H1 (cell line): ENCODE data around the gene GP1BB. TPM values are rescaled to one million over a fixed set of nuclear protein-coding genes. Genes with fewer than 3 reads are reported as not detected.

ENCODE experiments used
- CTCF ChIA-PET: fragments of 300-600 bp; sonication (Branson Sonifier 250); formaldehyde crosslinking; loops from one replicate; lab custom pipeline; 2021; ENCODE audit not compliant: partially characterized antibody; lab: Charles Lee
- POLR2A ChIA-PET: fragments of 300-600 bp; sonication (Branson Sonifier 250); formaldehyde crosslinking; loops from one replicate; lab custom pipeline; 2021; ENCODE audit warnings: inconsistent platforms; ENCODE audit not compliant: partially characterized antibody; lab: Charles Lee
- DNase-seq, 2 experiments: peaks; one replicate each; pipeline versions ENCODE4 v3.0.0 to v3.0.0-alpha.2; 2010 to 2022; ENCODE audit warnings: low spot score in 2 of 2, low read depth in 1 of 2, mixed read lengths in 1 of 2
- FAIRE-seq: peaks from 2 replicates; lab custom pipeline; 2011; peaks lifted over from hg19 to GRCh38; lab: Jason Lieb, UNC
- H2AFZ ChIP-seq: 2 replicates; pipeline ENCODE4 v1.8.1; 2012; ENCODE audit warnings: low read length, inconsistent platforms
- H2AK5ac ChIP-seq: 2 replicates; pipeline ENCODE4 v1.6.1; 2013; ENCODE audit warnings: low read depth, low read length
- H2BK120ac ChIP-seq: replicated peaks from 2 replicates; pipeline ENCODE3; 2013; ENCODE audit warnings: low read depth, low read length, inconsistent platforms
- H2BK12ac ChIP-seq: 2 replicates; pipeline ENCODE4 v1.6.1; 2013; ENCODE audit warnings: low read depth, low read length
- H2BK15ac ChIP-seq: 2 replicates; pipeline ENCODE4 v1.6.1; 2013; ENCODE audit warnings: low read length
- H2BK20ac ChIP-seq: 2 replicates; pipeline ENCODE4 v1.6.1; 2013; ENCODE audit warnings: low read length
- H2BK5ac ChIP-seq: 2 replicates; pipeline ENCODE4 v1.6.1; 2013; ENCODE audit warnings: low read depth, low read length
- H3K14ac ChIP-seq: 2 replicates; pipeline ENCODE4 v1.6.1; 2013; ENCODE audit warnings: inconsistent platforms; ENCODE audit not compliant: insufficient read length
- H3K18ac ChIP-seq: 2 replicates; pipeline ENCODE4 v1.6.1; 2013; ENCODE audit warnings: low read length; ENCODE audit errors: extremely low read depth
- H3K23ac ChIP-seq: 2 replicates; pipeline ENCODE4 v1.6.1; 2013; ENCODE audit warnings: inconsistent platforms; ENCODE audit not compliant: insufficient read length
- H3K23me2 ChIP-seq: 2 replicates; pipeline ENCODE4 v1.6.1; 2013; ENCODE audit warnings: low read depth, low read length
- H3K27ac ChIP-seq: 2 replicates; pipeline ENCODE4 v1.6.1; 2011; ENCODE audit warnings: low read depth, low read length, inconsistent platforms
- H3K27me3 ChIP-seq, 4 experiments: replicated peaks in 1 of 4; 1 replicate in 1 of 4; 2 replicates in 3 of 4; pipeline versions ENCODE4 v1.6.1 to v1.8.1; 2011 to 2013; ENCODE audit warnings: low read length in 3 of 4, mild to moderate bottlenecking in 3 of 4, inconsistent platforms in 2 of 4, mixed read lengths in 2 of 4, moderate library complexity in 1 of 4; ENCODE audit not compliant: control insufficient read depth in 3 of 4, insufficient read depth in 3 of 4; ENCODE audit errors: extremely low read depth in 1 of 4
- H3K36me3 ChIP-seq, 4 experiments: 2 replicates each; pipeline versions ENCODE4 v1.6.1 to v1.8.1; 2011 to 2013; ENCODE audit warnings: mild to moderate bottlenecking in 4 of 4, low read length in 3 of 4, moderate library complexity in 2 of 4, control low read depth in 1 of 4, inconsistent platforms in 1 of 4; ENCODE audit not compliant: insufficient read depth in 4 of 4, control insufficient read depth in 2 of 4
- H3K4ac ChIP-seq: replicated peaks from 2 replicates; pipeline ENCODE3; 2013; ENCODE audit warnings: low read length, low read depth, mixed read lengths, inconsistent platforms; ENCODE audit not compliant: insufficient read length
- H3K4me1 ChIP-seq, 4 experiments: replicated peaks in 1 of 4; 1 replicate in 1 of 4; 2 replicates in 3 of 4; pipeline versions ENCODE4 v1.6.1 to v1.8.1; 2011 to 2013; ENCODE audit warnings: low read length in 3 of 4, inconsistent platforms in 2 of 4, mixed read lengths in 1 of 4; ENCODE audit not compliant: insufficient read depth in 4 of 4, control insufficient read depth in 3 of 4
- H3K4me2 ChIP-seq, 2 experiments: 2 replicates each; pipeline versions ENCODE4 v1.6.1 to v1.8.1; 2011 to 2013; ENCODE audit warnings: low read depth in 2 of 2, low read length in 2 of 2, control low read depth in 1 of 2, inconsistent platforms in 1 of 2, mild to moderate bottlenecking in 1 of 2; ENCODE audit not compliant: insufficient read depth in 1 of 2
- H3K4me3 ChIP-seq, 4 experiments: fragments of 200-600, 300-600 bp in 1 of 4; sonication (generic), shearing (Covaris generic), sonication (Bioruptor Twin) in 1 of 4; 2 replicates each; pipeline versions ENCODE4 v1.5.1 to v1.8.1; 2011 to 2016; ENCODE audit warnings: low read length in 4 of 4, low read depth in 3 of 4, control low read depth in 2 of 4, inconsistent platforms in 2 of 4, mild to moderate bottlenecking in 2 of 4, mixed read lengths in 1 of 4, moderate library complexity in 1 of 4; ENCODE audit not compliant: insufficient read depth in 2 of 4; ENCODE audit errors: extremely low read depth in 1 of 4
- H3K56ac ChIP-seq: replicated peaks from 2 replicates; pipeline ENCODE3; 2013; ENCODE audit warnings: low read depth, mild to moderate bottlenecking, mixed read lengths, low read length, inconsistent platforms; ENCODE audit not compliant: insufficient read length
- H3K79me1 ChIP-seq: 2 replicates; pipeline ENCODE4 v1.6.1; 2013; ENCODE audit warnings: low read depth, low read length, control low read depth
- H3K79me2 ChIP-seq, 2 experiments: 2 replicates each; pipeline versions ENCODE4 v1.6.1 to v1.8.1; 2012 to 2013; ENCODE audit warnings: low read length in 2 of 2, mild to moderate bottlenecking in 2 of 2, inconsistent platforms in 1 of 2; ENCODE audit not compliant: insufficient read depth in 2 of 2, control insufficient read depth in 1 of 2
- H3K9ac ChIP-seq, 4 experiments: replicated peaks in 1 of 4; 1 replicate in 1 of 4; 2 replicates in 3 of 4; pipeline versions ENCODE4 v1.6.1 to v1.8.1; 2011 to 2013; ENCODE audit warnings: low read depth in 3 of 4, low read length in 3 of 4, control low read depth in 2 of 4, mild to moderate bottlenecking in 2 of 4, moderate library complexity in 2 of 4, inconsistent platforms in 1 of 4; ENCODE audit errors: extremely low read depth in 1 of 4
- H3K9me3 ChIP-seq, 2 experiments: 2 replicates each; pipeline versions ENCODE4 v1.6.1 to v1.8.1; 2012 to 2013; ENCODE audit warnings: mild to moderate bottlenecking in 2 of 2, moderate library complexity in 2 of 2, control low read depth in 1 of 2, inconsistent platforms in 1 of 2, low read depth in 1 of 2, low read length in 1 of 2, mixed read lengths in 1 of 2; ENCODE audit not compliant: insufficient read depth in 2 of 2
- H4K20me1 ChIP-seq, 2 experiments: replicated peaks in 1 of 2; 2 replicates each; pipeline versions ENCODE3 to v1.8.1; 2011 to 2013; ENCODE audit warnings: inconsistent platforms in 2 of 2, low read length in 2 of 2, mild to moderate bottlenecking in 1 of 2; ENCODE audit not compliant: insufficient read depth in 2 of 2, control insufficient read depth in 1 of 2
- H4K5ac ChIP-seq: 2 replicates; pipeline ENCODE4 v1.6.1; 2013; ENCODE audit warnings: low read length, low read depth, mixed read lengths, inconsistent platforms; ENCODE audit not compliant: insufficient read length
- H4K8ac ChIP-seq: 2 replicates; pipeline ENCODE4 v1.8.0; 2013; ENCODE audit warnings: mild to moderate bottlenecking, moderate library complexity, low read length, inconsistent platforms; ENCODE audit not compliant: insufficient read depth; ENCODE audit errors: extremely low read depth
- H4K91ac ChIP-seq: replicated peaks from 2 replicates; pipeline ENCODE3; 2013; ENCODE audit warnings: low read length, mixed read lengths, inconsistent platforms; ENCODE audit not compliant: insufficient read length
- CREB1 ChIP-seq: IDR thresholded peaks from 2 replicates; pipeline ENCODE4 v1.6.1; 2012; ENCODE audit warnings: inconsistent platforms
- NRF1 ChIP-seq: IDR thresholded peaks from 2 replicates; pipeline ENCODE4 v1.6.1; 2011; ENCODE audit warnings: mild to moderate bottlenecking, low read depth, low read length, improper control_type of control experiment
- RBBP5 ChIP-seq: IDR thresholded peaks from 2 replicates; pipeline ENCODE4 v1.7.1; 2012; ENCODE audit warnings: low read depth, mild to moderate bottlenecking, inconsistent platforms, low read length, moderate library complexity, borderline replicate concordance
- SP2 ChIP-seq: IDR thresholded peaks from 2 replicates; pipeline ENCODE4 v1.6.1; 2012; ENCODE audit warnings: mild to moderate bottlenecking, low read length, inconsistent platforms
- WGBS, 2 experiments: shearing (Covaris generic) in 1 of 2; methylation state at CpG; one replicate each; pipeline versions ENCODE4 v1.1.6 to v1.1.7; 2013 to 2015; ENCODE audit warnings: low lambda C conversion rate in 2 of 2, mixed read lengths in 2 of 2, inconsistent platforms in 1 of 2, low coverage in 1 of 2, missing lambda C conversion rate in 1 of 2; ENCODE audit not compliant: insufficient replicate concordance in 2 of 2, insufficient coverage in 1 of 2, insufficient read length in 1 of 2; ENCODE audit errors: extremely low coverage in 1 of 2, missing lambda C conversion rate in 1 of 2; 5-methylcytosine and 5-hydroxymethylcytosine counted together
- polyA plus RNA-seq, 7 experiments: library from polyadenylated mRNA; depleted of rRNA in 3 of 7; stranded (reverse) in 5 of 7; unstranded in 2 of 7; fragments of >200 nt in 5 of 7; fragments of 200-250 nt in 2 of 7; gene quantifications; 1 replicate in 5 of 7; 2 replicates in 1 of 7; 4 replicates in 1 of 7; pipeline versions ENCODE4 v1.2.1 to v1.2.3, GENCODE V29; 2011 to 2013; ENCODE audit warnings: missing spikeins in 2 of 7, mixed read lengths in 2 of 7
- total RNA-seq: library from RNA; stranded (reverse); fragmentation: NEBNext Ultra II Directional; extraction: Animal tissue kit (Norgen Biotek cat#: 25700); gene quantifications from 2 replicates; pipeline ENCODE4 v1.2.1, GENCODE V29; 2021
- TF ChIP-seq, protein P1 (sequence below): IDR thresholded peaks from 2 replicates; pipeline ENCODE4 v1.6.1; 2012; ENCODE audit warnings: inconsistent platforms

The GP1BB gene
- total and polyA plus RNA-seq, 2 of the 8 experiments (the other 6 are each of a cell fraction or from before 2014, with no cell fraction given), result 0.36 TPM; not detected in 1

- Histone ChIP-seq H3K9ac (no peak overlapping the region), H3K23me2 (no peaks in the 10 kb centered on the region), H2BK120ac (no peak overlapping the region), H3K56ac (no peak overlapping the region), H3K9me3 (peaks cover 0 to 2% of the 10 kb centered on the region in 2 experiments; a peak in 1 of 4 replicates), H2BK20ac (no peak overlapping the region), H3K79me1 (no peaks in the 10 kb centered on the region), H3K4me1 (peaks cover 0 to 3% (median 0%) of the 10 kb centered on the region in 4 experiments; a peak in 3 of 7 replicates), H4K20me1 (no peaks in the 10 kb centered on the region), H2AFZ (no peak overlapping the region), H4K8ac (no peak overlapping the region), H2BK5ac (no peak overlapping the region), H3K79me2 (no peaks in the 10 kb centered on the region), H3K4me3 (no peak overlapping the region), H2BK15ac (no peak overlapping the region), H4K91ac (no peak overlapping the region), H2AK5ac (no peak overlapping the region), H3K27me3 (no peaks in the 10 kb centered on the region; a peak in 1 of 7 replicates), H3K27ac (no peak overlapping the region), H3K4me2 (no peak overlapping the region), H3K18ac (no peak overlapping the region), H4K5ac (no peak overlapping the region), H3K14ac (no peak overlapping the region), H3K23ac (no peak overlapping the region), H3K36me3 (no peaks in the 10 kb centered on the region), H2BK12ac (no peak overlapping the region), H3K4ac (no peak overlapping the region)
- TF ChIP-seq SP2 (no peak), RBBP5 (no peak), NRF1 (no peak), CREB1 (no peak)
- TF ChIP-seq, protein P1, sequence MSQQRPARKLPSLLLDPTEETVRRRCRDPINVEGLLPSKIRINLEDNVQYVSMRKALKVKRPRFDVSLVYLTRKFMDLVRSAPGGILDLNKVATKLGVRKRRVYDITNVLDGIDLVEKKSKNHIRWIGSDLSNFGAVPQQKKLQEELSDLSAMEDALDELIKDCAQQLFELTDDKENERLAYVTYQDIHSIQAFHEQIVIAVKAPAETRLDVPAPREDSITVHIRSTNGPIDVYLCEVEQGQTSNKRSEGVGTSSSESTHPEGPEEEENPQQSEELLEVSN, result no peak
- no peak for DNase-seq
- CTCF ChIA-PET, result interaction anchor here (1.0 to 8.2 kb wide), 4 partner anchors 14 to 96 kb away, joined by 3 to 76 read pairs (median 6); partner anchors contain the start of gene GP1BB
- POLR2A ChIA-PET, result no interaction called here
- FAIRE-seq, result no peak
- WGBS, 2 experiments, result 90% methylated on average over 10 of the region's 10 CpGs; no CpG with 5 or more reads in 1 of the 2 experiments
These were observed 48.4 kb upstream of the GP1BB start for GRCh38 chr22:19674929-19675253.
